ENCODE results near the gene NUTM2F. TPM values are rescaled to one million over a fixed set of nuclear protein-coding genes. Genes with fewer than 3 reads are reported as not detected.

NUTM2F gene
- total RNA-seq, 2 donors from 2014 or later = not detected

GRCh38 chr9:94289691-94290090 lies 38.8 kb downstream of the NUTM2F start:
- no peak for TF ChIP-seq CTCF (IDR thresholded peaks at IDR 0.05)
- no peaks in the 10 kb centered on the region for H3K9me3 ChIP-seq
- H3K4me1 ChIP-seq = no peaks in the 10 kb centered on the region
- no peak overlapping the region for H3K27ac ChIP-seq
- no peak overlapping the region for H3K4me3 ChIP-seq
- intact Hi-C loops (cut with DNase I) = no loop called here
- peaks cover 3% of the 10 kb centered on the region for H3K36me3 ChIP-seq
- no peaks in the 10 kb centered on the region for H3K27me3 ChIP-seq
- no peak overlapping the region for H3K9ac ChIP-seq (ENCODE audit: low read depth in 2 of 2, low read length in 2 of 2)
- no peak for DNase-seq

GRCh38 chr9:94287877-94288513 lies 40.4 kb downstream of the NUTM2F start:
- H3K4me1 ChIP-seq = no peaks in the 10 kb centered on the region
- no peak overlapping the region for H3K9ac ChIP-seq (ENCODE audit: low read depth in 2 of 2, low read length in 2 of 2)
- no peak for TF ChIP-seq CTCF (IDR thresholded peaks at IDR 0.05)
- no peak overlapping the region for H3K4me3 ChIP-seq
- DNase-seq = no peak
- H3K27ac ChIP-seq = no peak overlapping the region
- H3K9me3 ChIP-seq = no peaks in the 10 kb centered on the region
- intact Hi-C loops (cut with DNase I) = no loop called here
- H3K27me3 ChIP-seq = no peaks in the 10 kb centered on the region
- H3K36me3 ChIP-seq = peaks cover 3% of the 10 kb centered on the region

- intact Hi-C loops (cut with DNase I) = no loop called here
- no peak for DNase-seq
- Histone ChIP-seq H3K9me3 (no peaks in the 10 kb centered on the region), H3K9ac (ENCODE audit: low read depth in 2 of 2, low read length in 2 of 2) (no peak overlapping the region), H3K36me3 (no peaks in the 10 kb centered on the region), H3K4me3 (no peak overlapping the region), H3K27ac (no peak overlapping the region), H3K4me1 (no peaks in the 10 kb centered on the region), H3K27me3 (no peaks in the 10 kb centered on the region)
- no peak for TF ChIP-seq CTCF (IDR thresholded peaks at IDR 0.05)
These were observed 42.3 kb downstream of the NUTM2F start for GRCh38 chr9:94286116-94286515.

GRCh38 chr9:94281101-94281500 lies 47.3 kb downstream of the NUTM2F start:
- Histone ChIP-seq H3K9ac (ENCODE audit: low read depth in 2 of 2, low read length in 2 of 2) (no peak overlapping the region), H3K4me3 (no peak overlapping the region), H3K27me3 (no peaks in the 10 kb centered on the region), H3K4me1 (no peaks in the 10 kb centered on the region), H3K27ac (no peak overlapping the region), H3K9me3 (no peaks in the 10 kb centered on the region), H3K36me3 (peaks cover 5% of the 10 kb centered on the region)
- DNase-seq = no peak
- no peak for TF ChIP-seq CTCF (IDR thresholded peaks at IDR 0.05)
- intact Hi-C loops (cut with DNase I) = no loop called here

GRCh38 chr9:94280409-94280989 lies 47.9 kb downstream of the NUTM2F start:
- intact Hi-C loops (cut with DNase I) = no loop called here
- H3K4me1 ChIP-seq = no peaks in the 10 kb centered on the region
- H3K9ac ChIP-seq (ENCODE audit: low read depth in 2 of 2, low read length in 2 of 2) = no peak overlapping the region
- no peak for DNase-seq
- no peaks in the 10 kb centered on the region for H3K27me3 ChIP-seq
- no peak for TF ChIP-seq CTCF (IDR thresholded peaks at IDR 0.05)
- H3K9me3 ChIP-seq = no peaks in the 10 kb centered on the region
- peaks cover 5% of the 10 kb centered on the region for H3K36me3 ChIP-seq
- no peak overlapping the region for H3K27ac ChIP-seq
- no peak overlapping the region for H3K4me3 ChIP-seq

Measured in colonic mucosa (tissue), 4 donors.